Osteoblast (primary cell): ENCODE data around the gene ANKRD40CL. TPM values are rescaled to one million over a fixed set of nuclear protein-coding genes. Genes with fewer than 3 reads are reported as not detected.

Experiments
- DNase-seq: peaks from one replicate; pipeline ENCODE4 v3.0.0; 2011; ENCODE audit warnings: low spot score, mixed read lengths; ENCODE audit not compliant: insufficient read length; ENCODE audit errors: missing footprints
- H2AFZ ChIP-seq: 2 replicates; pipeline ENCODE4 v1.6.0; 2011; ENCODE audit warnings: mild to moderate bottlenecking, low read length
- H3K27ac ChIP-seq: 2 replicates; pipeline ENCODE4 v1.5.1; 2011; ENCODE audit warnings: mild to moderate bottlenecking, low read depth, low read length, moderate library complexity
- H3K27me3 ChIP-seq: 2 replicates; pipeline ENCODE4 v1.6.0; 2012; ENCODE audit warnings: mild to moderate bottlenecking, control low read depth, inconsistent platforms, low read length, moderate library complexity; ENCODE audit not compliant: insufficient read depth
- H3K36me3 ChIP-seq: 2 replicates; pipeline ENCODE4 v1.5.1; 2011; ENCODE audit warnings: mild to moderate bottlenecking, low read length, control low read depth, moderate library complexity; ENCODE audit not compliant: insufficient read depth
- H3K4me1 ChIP-seq: 2 replicates; pipeline ENCODE4 v1.5.1; 2011; ENCODE audit warnings: mild to moderate bottlenecking, low read length, control low read depth, moderate library complexity; ENCODE audit not compliant: insufficient read depth
- H3K4me2 ChIP-seq: 2 replicates; pipeline ENCODE4 v1.6.0; 2011; ENCODE audit warnings: mild to moderate bottlenecking, low read length; ENCODE audit not compliant: insufficient read depth
- H3K4me3 ChIP-seq: fragments of 200-600 bp; sonication (generic); 3 replicates; pipeline ENCODE4 v1.5.1; 2012; ENCODE audit warnings: mild to moderate bottlenecking, low read length, inconsistent platforms; ENCODE audit not compliant: insufficient read depth
- H3K79me2 ChIP-seq: 2 replicates; pipeline ENCODE4 v1.6.0; 2012; ENCODE audit warnings: mild to moderate bottlenecking, low read length, control low read depth, inconsistent platforms; ENCODE audit not compliant: insufficient read depth
- H3K9me3 ChIP-seq: 2 replicates; pipeline ENCODE4 v1.5.1; 2011; ENCODE audit warnings: low read depth, low read length, control low read depth
- H4K20me1 ChIP-seq: 2 replicates; pipeline ENCODE4 v1.6.0; 2012; ENCODE audit warnings: mild to moderate bottlenecking, low read length, control low read depth; ENCODE audit not compliant: insufficient read depth
- CTCF ChIP-seq: IDR thresholded peaks from 2 replicates; pipeline ENCODE4 v1.5.1; 2011; ENCODE audit warnings: mild to moderate bottlenecking, low read depth, low read length, moderate library complexity; ENCODE audit errors: extremely low read depth
- total RNA-seq: library from RNA; depleted of rRNA; stranded (reverse); fragments of >200 nt; gene quantifications from 2 replicates; pipeline ENCODE4 v1.2.3, GENCODE V29; 2012

ANKRD40CL gene
- 0.36 TPM in 1 of 2 replicates, not detected in the other for total RNA-seq

- H3K36me3 ChIP-seq, result no peaks in the 10 kb centered on the region
- H3K4me3 ChIP-seq, result no peak within 1 kb of the TSS
- no peaks in the 10 kb centered on the region for H3K79me2 ChIP-seq
- no peak within 1 kb of the TSS for H2AFZ ChIP-seq
- no peak for DNase-seq
- H3K27ac ChIP-seq, result no peak within 1 kb of the TSS
- no peaks in the 10 kb centered on the region for H3K9me3 ChIP-seq
- H3K27me3 ChIP-seq, result no peaks in the 10 kb centered on the region
- H3K4me1 ChIP-seq, result peaks cover 3% of the 10 kb centered on the region
- H4K20me1 ChIP-seq, result no peaks in the 10 kb centered on the region
- no peak within 1 kb of the TSS for H3K4me2 ChIP-seq
- no peak for TF ChIP-seq CTCF
Measured at GRCh38 chr17:50767446-50767845, at the start of gene ANKRD40CL. ANKRD40CL (minus strand) TSS chr17:50767518; CDS start chr17:50766913, 605 bp downstream.

- H3K9me3 ChIP-seq, result no peaks in the 10 kb centered on the region
- no peak overlapping the region for H3K4me2 ChIP-seq
- H3K4me3 ChIP-seq, result no peak overlapping the region
- H2AFZ ChIP-seq, result no peak overlapping the region
- H3K4me1 ChIP-seq, result peaks cover 9% of the 10 kb centered on the region
- no peak overlapping the region for H3K27ac ChIP-seq
- H3K36me3 ChIP-seq, result no peaks in the 10 kb centered on the region
- H3K79me2 ChIP-seq, result no peaks in the 10 kb centered on the region
- no peaks in the 10 kb centered on the region for H4K20me1 ChIP-seq
- no peak for DNase-seq
- no peak for TF ChIP-seq CTCF
- peaks cover 26% of the 10 kb centered on the region for H3K27me3 ChIP-seq
Measured at GRCh38 chr17:50816271-50816670, 49.0 kb upstream of the ANKRD40CL start.

DNA sequence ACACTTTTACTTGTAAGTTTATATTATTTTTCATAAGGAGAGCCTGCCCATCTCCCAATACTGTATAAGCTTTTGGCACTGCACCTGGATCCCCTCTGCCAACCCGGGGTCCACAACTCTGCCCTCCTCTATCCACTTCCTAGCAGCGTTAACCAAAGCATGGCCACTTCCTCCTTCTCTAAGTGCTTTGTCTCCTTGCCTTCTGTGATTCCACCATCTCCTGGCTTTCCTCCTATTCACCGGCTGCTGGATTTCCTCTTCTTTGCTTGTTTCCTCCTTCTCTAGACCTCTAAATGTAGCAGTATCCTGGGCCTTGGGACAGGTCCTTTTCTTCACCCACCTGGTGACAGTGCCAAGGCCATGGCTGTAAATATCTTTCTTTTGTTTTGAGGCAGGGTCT is 48.1 kb upstream of the ANKRD40CL start:
- H3K27ac ChIP-seq, result no peak overlapping the region
- H3K4me1 ChIP-seq, result peaks cover 9% of the 10 kb centered on the region
- TF ChIP-seq CTCF, result no peak
- H3K4me3 ChIP-seq, result no peak overlapping the region
- DNase-seq, result no peak
- no peaks in the 10 kb centered on the region for H4K20me1 ChIP-seq
- no peak overlapping the region for H3K4me2 ChIP-seq
- no peaks in the 10 kb centered on the region for H3K79me2 ChIP-seq
- no peaks in the 10 kb centered on the region for H3K9me3 ChIP-seq
- H3K36me3 ChIP-seq, result no peaks in the 10 kb centered on the region
- H2AFZ ChIP-seq, result no peak overlapping the region
- peaks cover 27% of the 10 kb centered on the region for H3K27me3 ChIP-seq

DNA sequence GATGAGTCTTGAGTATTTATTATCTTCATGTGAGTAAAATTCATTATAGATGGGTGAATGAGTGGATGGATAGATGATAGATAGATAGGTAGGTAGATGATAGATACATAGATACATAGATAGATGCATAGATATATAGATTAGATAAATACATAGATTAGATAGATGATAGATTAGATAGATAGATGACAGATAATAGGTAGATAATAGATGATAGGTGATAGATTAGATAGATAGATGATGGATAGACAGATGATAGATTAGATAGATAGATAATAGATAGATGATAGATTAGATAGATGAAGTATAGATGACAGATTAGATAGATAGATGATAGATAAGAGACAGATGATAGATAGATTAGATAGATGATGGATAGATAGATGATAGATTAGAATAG is 46.3 kb upstream of the ANKRD40CL start:
- no peak overlapping the region for H3K27ac ChIP-seq
- H3K4me3 ChIP-seq, result no peak overlapping the region
- no peaks in the 10 kb centered on the region for H3K79me2 ChIP-seq
- H3K4me2 ChIP-seq, result no peak overlapping the region
- H2AFZ ChIP-seq, result no peak overlapping the region
- no peaks in the 10 kb centered on the region for H4K20me1 ChIP-seq
- H3K36me3 ChIP-seq, result no peaks in the 10 kb centered on the region
- TF ChIP-seq CTCF, result no peak
- no peak for DNase-seq
- H3K27me3 ChIP-seq, result peaks cover 27% of the 10 kb centered on the region
- H3K9me3 ChIP-seq, result no peaks in the 10 kb centered on the region
- H3K4me1 ChIP-seq, result peaks cover 9% of the 10 kb centered on the region
